ENCODE measurements around the gene ERF.
A peak's percentile ranks its signal among the peaks of the same experiment; 100 is the strongest.

ERF gene

DNA sequence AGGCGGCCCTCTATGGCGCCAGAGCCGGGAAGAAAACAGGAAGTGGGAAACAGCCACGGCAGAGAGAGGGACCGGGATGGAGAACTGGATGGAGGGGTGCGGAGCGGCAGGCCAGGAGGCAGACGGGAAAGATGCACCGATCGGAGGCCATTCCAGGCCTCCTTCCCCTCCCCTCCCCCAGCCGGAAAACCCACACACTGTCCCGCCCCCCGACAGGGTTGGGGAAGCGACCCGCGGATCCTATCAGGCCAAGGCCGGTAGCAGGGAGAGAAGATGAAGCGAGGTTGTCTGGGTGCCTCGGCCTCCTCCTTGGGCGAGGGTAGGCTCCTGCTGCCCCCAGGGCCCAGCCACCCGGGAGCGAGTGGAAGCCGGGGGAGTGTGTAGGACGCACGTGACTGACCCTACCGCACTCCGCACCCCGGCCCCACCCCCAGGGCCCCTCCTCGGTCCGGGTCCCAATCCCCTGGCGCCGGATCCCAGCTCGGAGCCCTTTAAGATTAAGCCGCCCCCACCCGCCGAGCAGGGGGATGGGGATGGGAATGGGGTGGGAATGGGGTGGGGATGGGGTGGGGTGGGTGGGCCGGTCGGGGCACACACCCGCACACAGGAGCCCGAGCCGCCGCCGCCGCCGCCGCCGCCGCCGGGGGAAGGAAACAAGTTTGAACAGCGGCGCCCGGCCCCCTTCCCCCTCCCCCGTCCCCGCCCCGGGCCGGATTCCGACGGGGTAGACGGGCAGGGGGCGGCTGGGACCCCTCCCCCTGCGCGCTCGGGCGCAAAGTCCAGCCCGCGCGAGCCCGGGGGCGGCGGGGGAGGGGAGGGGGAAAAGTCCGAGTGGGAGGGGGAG is 1.5 kb downstream of the ERF start:
- DNase-seq (ENCODE audit: low spot score): peak; percentile 84

DNA sequence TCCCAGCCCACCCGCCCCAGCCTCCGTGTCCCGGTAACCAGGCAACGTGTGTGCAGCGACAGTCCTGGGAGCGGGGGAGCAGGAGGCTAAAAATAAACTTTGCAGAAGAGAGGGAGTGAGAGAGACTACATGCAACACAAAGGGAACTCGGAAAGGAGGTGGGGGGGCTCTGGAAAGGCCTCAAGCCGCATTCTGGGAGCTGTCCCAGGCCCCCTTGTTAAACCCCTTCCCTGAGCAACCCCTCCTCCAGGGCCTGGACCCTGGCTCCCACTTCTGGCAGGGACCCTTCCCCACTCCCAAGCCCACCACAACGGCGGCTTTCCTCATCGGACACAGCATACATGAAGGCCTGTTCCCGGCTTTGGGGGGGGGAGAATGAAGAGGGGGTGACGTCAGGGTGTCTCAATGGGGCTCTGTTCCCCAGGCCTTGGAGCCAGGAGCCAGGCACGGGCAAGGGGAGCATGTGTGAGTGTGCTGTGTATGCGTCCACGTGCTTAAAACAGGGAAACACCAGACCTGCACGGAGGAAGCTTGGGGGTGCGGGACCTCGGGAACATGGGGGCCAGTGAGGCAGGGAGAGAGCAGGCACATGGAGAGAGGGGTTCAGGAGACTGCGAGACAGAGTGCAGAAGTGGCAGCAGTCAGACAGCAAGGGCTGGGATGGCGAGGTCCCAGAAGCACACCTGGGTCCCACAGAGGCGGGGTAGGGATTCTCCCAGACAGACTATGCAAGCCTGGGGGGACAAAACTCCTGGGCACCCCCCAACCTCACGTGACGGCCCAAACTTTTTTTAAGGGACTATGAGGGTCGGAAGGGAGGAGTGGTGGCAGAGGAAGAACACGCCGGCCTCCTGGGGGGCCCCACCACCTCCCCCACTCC is 2.3 kb downstream of the ERF start:
- no peak for DNase-seq (ENCODE audit: low spot score)

DNA sequence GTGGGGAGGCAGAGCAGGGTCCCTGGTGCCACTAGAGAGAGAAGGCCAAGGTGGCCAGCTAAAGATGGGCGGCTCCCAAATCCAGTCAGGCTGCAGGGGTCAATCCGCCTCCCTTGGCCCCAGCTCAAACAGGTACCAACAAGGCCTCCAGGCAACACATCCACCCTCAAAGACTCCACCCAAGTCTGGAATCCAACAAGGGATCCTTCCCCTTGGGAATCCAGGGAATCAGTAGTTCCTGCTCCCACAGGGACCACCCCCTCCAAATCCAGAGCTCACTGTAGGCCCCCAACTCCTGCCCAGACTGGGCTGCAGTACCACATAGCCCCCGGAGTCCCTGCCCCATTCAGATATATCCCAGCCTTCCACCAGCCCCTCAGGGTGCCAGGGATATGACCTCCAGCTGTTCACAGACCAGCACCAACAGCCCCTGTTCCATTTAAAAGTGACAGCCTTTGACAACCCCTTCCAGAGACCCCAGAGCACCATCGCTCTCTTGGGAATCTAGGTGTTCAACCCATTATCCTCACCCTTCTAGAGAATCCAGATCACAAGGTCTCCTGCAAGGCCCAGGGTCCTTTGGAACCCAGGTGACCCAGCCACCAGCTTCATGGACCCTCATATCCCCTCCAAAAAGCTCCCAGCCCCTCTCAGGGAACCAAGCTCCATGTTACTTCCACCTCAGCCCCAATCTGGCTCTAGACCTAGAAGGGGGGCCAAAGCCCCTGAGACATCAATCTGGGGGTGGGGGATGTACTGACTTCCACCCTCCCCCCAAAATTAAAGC is 3.2 kb downstream of the ERF start:
- DNase-seq (ENCODE audit: low spot score): no peak

DNA sequence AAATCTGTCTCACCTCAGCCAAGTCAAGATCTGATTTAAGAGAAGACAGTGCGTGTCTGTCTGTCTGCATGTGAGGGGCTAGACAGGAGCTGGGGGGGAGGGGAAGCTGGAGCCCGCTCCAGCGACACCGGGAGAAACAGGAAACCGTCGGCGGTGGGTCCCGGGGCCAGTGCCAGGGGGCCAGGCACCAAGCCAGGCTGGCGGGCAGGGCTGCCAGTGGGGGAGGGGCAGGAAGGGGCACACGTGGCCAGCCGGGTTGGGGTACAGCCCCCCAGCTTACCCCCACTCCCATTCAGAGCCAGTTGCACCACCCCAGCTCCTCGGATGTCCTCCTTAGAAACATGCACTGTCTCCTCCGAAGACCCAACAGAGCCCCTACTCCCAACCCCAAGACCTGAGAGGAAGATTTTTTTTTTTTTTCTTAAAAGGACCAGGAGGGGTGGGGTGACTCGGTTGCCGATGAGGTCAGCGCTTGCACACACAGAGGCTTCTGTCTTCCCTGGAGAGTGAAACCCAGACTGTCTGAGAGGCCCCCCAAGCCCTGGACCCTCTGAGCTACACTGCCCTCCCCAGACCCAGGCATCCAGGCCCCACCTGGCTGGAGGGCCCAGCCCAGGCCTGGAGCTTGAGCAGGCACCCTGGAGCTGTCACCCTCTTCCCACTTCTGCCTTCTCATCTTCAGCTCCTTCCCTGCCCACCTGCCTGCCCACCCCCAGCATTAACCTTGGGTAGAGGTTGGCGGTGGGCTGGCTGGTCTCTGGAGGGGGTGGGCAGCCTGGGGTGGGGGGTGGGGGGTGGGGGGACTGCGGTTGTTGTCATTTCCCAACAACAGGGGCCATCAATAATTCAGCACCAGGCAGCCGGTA is 4.0 kb downstream of the ERF start:
- no peak for DNase-seq (ENCODE audit: low spot score)

DNA sequence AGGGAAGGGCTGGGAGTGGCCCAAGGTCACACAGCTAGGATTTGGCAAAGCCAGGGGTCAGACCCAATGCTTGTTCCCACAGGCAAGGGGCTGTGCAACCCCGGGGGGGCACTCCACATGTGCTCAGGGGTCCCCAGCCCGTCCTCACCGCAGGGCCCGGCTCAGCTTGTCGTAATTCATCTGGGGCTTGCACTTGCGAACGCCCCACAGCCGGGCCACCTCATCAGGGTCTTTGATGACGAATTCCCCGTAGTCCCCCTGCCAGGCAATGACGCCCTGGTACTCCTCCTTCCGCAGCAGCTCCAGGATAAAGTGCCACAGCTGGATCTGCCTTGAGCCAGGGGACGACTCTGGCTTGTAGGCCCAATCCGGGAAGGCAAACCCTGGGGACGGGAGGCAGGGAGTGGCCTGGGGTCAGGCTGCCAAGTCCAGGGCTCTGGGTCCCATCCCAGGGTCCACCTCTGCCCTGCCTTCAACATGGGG is 4.7 kb downstream of the ERF start:
- DNase-seq (ENCODE audit: low spot score): no peak

DNA sequence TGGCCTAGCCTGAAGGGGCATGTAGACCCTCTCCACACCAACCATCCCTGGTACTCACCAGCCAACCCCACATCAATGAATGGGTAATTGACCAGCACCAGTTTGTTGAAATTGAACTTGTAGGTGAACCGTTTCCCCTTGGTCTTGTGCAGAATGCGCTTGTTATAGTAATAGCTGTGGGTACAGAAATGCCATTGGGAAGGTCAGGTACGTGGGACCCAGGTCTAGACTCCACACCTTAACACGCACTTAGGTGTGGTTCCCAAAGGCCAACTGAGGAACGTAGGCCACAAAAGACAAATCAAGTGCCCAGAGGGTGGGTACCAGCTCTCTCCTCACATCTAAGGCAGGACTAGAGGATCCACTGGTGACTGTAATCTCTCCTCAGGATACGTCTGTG is 5.2 kb downstream of the ERF start:
- DNase-seq (ENCODE audit: low spot score): no peak

DNA sequence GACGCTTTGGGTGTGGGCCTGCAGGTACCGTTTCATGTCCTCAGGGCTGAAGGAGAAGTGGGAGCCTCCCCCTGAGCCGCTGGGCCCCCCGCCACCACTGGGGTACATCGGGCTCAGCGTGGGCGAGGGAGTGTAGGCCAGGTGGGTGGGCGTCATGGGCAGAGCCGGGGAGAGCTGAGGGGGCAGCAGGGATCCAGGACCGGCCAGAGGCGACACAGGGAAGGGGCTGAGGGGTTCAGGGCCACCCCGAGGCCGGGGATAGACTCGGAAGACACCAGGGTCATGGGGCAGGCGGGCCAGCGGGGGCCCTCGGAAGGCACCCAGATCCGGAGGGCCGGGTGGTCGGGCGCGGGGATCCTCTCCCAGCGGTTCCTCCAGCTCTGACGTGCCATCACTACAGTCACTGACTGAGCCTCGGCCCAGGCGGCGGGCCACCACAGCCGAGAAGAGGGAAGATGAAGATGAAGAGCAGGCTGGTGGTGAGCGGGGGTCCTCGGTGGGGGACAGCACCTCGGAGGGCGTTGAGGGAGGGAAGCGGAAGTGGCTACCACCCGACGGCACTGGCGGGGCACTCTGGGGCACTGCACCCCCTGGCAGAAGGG is 5.7 kb downstream of the ERF start:
- no peak for DNase-seq (ENCODE audit: low spot score)

DNA sequence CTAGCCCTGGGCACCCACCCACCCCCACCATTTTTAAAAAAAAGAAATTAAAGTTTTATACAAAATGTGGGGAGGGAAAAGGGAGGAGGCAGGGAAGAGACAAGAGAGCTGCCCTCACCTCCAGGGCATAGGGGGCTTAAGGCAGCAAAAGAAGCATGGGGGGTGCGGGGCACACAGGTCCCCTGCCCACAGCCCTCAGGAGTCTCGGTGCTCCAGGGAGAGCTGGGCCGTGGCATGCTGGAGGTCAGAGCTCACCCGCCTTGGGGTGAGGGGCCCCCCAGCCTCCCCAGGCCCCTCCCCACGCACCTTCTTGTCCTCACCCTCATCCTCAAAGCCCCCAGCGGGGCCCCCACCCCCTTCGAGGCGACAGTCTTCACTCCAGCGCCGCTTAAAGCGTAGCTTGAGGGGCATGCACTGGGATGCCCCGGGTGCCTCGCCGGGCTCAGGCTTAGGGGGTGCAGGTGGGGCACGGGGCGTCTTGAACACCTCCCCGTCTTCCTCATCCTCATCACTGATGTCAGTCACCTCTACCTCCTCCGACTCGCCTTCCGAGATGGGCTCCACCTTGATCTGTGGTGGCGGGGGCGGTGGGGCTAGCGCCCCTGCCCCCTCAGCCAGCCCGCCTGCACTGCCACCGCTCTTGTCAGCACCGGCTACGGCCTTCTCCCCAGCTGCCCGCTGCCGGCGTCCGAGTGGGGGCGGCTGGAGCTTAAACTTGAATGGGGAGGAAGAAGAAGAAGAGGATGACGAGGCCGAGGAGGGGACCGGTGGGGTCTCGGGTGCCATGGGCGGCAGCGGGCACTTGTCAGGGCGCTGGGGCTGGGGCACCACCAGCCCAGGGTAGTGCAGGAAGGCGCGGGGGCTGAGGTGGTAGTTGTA is 6.4 kb downstream of the ERF start:
- no peak for DNase-seq (ENCODE audit: low spot score)

DNA sequence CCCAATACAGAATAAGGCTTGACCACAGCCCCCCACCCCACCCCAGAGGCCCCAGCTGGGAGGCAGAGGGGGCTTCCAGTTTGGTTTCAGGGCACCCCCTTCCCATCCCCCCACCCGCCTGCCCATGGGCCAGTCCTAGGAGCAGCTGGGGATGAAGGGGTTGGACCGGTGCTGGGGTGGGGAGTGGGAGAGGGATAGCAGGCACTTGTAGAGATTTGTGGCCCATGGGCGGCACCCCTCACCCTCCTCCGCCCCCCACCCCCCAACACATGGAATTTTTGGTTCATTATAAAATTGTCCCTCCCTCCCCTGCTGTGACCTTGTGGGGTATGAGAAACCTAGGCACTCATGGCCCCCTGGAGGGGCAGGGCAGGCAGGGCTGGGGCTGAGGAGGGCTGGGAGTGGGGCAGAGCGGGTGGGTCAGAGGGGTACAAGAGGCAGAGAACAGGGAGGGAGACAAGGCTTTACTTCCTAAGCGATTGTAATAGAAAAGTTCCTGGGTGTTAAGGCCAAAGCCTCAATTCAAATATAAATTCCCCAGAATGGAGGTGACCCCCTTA is 7.2 kb downstream of the ERF start:
- DNase-seq (ENCODE audit: low spot score): no peak

DNA sequence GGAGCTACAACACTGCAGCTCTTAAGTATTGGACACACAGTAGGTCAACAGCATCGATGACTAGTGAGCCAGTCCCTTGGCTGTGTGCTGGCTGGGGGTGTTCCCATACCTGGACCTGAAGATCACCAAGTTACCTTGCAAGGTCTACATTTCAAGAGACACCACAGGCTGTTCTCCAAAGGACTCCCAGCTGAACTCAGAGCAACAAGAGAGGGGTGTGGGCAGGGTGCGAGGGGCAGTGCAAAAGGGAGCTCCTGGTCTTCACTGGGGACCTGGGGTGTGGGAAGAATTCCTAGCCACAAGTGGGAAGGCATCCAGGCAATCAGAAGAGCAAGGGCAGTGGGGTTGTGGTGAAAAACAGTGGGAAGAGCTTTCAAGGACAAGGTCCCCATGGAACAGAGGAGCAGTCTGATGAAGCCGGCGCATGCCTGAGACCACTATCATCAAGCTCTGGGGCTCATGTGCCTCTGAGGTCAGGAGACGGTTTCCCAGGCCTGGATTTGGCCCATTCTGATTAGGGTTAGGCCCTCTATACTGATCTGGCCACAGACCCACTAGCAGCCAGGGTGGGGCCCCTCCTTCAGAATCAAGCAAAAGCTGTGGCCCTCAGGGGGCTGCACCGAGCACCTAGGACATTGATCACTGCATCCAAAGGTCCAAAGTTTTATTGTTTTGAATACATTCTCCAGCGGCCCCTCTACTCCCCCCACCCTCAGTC is 7.8 kb downstream of the ERF start:
- DNase-seq (ENCODE audit: low spot score): no peak

DNA sequence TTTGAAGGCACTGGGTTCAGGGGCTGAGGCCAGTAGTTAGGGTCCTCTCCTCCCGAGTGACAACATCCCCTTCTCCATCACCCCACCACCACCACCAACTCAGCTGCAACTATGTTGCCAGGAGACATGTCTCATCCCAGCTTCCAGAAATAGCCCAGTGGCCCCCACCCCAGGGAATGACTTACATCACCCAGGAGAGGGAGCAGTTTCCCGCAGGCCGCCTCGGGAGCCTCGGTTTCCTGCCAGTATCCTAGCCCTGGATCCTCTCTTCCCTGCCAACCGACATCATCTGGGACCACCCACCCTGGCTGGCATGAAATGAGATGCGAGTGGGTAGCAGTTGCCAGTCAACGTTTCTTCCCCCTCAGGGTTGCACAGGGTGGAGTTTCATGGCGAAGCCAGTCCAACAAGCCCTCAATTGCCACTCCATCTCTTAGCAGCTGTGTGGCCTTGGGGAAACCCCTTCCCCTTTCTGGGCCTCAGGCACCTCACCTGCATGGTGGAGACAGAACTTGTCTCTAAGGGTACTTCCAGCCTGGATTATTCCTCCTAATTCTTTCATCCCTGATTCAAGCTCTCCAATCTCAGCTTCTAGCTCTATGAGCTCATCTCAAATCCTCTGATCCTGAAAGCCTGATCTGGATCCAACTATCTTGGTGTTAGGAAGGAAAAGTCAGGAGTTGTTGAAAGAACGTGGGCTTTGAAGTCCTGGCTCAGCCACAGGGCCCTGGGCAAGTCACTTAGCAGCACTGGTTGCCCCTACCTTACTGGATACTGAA is 8.6 kb downstream of the ERF start:
- peak; percentile 74 for DNase-seq (ENCODE audit: low spot score)

DNA sequence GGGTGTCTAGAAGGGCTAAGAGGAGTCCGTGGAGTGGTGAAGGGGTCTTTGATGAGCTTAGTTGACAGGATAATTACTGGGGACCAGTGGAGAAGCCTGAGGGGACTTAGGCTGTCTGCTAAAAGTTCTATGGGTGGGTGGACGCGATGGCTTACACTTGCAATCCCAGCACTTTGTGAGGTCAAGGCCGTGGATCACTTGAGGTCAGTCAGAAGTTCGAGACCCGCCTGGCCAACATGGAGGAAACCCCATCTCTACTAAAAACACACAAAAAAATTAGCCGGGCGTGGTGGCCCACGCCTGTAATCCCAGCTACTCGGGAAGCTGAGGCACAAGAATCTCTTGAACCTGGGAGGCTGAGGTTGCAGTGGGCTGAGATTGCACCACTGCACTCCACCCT is 9.7 kb downstream of the ERF start:
- DNase-seq (ENCODE audit: low spot score): no peak

DNA sequence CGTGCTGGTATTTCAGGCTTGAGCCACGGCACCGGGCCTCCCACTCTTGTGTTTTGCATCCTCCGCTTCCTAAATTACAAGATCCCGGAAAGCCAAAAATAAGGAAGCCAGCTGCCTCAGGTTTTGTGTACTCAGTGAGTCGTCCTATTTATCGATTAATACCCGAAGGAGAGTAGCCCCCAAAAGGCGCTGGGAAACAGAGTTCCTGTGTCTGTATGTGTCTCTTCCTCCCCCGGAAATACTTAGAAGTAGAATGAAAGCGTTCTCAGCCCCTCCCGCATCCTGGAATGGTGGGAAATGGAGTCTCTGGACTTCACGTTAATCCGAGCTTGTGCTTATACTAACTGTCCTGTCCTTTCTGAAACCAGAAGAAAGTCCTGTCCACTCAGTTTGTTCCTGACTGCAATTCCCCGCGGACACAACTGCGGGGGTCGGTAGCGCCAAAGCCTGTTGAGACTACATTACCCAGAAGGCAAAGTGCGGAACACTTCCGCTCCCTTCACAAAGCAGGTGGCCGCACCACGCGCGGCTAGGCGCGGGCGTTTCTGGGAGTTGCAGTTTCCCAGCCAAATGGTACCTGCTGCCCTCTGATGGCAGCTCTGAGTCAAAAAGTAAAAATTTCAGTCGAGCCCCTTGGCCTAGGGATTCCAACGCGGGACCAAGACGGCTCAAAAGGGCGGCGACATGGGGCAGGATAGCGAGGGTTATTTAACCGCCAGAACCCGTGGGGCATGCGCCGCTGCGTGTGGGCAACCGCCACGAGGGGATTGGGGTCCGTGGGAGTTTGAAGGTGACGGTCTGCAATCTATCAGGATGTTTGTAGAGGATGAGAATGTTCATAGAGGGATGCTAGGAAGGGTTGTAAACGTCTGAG is 10.3 kb downstream of the ERF start:
- DNase-seq (ENCODE audit: low spot score): peak; percentile 85

DNA sequence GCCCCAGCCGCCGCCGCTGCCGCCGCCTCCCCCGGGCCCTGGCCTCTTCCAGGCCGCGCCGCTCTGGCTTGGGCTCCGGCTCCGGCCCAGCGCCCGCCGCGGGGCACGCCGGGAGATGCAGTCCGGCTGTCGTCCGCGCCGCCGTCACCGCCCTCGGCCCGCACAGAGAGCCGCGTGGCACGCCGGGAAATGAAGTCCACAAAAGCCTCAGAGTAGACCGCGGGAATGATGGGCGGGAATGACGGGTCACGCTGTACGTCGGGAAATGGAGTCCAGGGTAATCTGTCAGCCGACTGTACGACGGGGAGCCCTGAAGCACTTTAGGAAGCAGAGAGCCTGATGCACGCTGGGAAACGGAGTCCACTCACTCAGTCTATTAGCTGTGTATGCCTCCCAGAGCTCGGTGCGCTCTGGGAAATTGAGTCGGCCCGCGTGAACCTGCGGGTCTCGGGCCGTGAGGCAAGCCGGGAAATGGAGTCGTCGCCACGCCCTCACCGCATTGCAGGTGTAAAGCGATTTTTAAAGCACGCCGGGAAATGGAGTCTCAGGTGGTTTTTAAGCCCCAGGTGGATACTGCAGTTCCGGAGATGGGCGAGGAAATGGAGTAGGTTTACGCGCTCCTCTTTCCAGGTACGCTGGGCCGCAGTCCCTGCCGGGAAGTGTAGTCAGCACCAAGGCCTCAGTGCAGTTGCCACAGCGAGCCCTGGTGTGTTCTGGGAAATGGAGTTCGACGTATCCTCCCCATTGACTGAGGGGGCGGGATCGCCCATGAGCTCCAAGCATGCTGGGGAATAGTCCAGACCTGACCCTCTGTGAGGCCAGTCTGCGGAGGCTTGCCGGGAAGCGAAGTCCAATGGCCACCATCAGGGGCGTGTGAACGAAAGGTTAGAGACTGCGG is 12.2 kb downstream of the ERF start, which contains the start of gene GSK3A:
TSS of gene GSK3A (minus strand) at position 91 of the 898 bp plus-strand sequence. CDS start 137 bp downstream, outside the sequence.
- peak; percentile 92 for DNase-seq (ENCODE audit: low spot score)

DNA sequence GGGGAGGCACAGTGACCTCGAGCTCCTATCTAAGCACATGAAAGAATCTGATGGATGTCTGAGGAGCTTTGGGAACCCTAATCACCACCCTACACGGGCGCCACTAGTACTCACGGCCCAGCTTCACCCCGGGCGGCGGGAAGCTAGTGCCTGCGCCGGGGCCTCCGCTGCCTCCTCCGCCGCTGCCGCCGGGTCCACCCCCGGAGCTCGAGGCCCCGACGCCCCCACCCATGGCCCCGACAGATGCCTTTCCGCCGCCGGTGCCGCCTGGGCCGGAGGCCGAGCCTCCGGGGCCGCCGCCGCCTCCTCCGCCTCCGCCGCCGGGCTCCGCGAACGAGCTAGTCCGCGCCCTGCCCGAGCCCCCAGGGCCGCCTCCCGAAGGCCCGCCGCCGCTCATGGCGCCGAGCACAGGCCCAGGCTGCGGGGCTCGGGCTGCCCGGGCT is 12.8 kb downstream of the ERF start:
- DNase-seq (ENCODE audit: low spot score): no peak

DNA sequence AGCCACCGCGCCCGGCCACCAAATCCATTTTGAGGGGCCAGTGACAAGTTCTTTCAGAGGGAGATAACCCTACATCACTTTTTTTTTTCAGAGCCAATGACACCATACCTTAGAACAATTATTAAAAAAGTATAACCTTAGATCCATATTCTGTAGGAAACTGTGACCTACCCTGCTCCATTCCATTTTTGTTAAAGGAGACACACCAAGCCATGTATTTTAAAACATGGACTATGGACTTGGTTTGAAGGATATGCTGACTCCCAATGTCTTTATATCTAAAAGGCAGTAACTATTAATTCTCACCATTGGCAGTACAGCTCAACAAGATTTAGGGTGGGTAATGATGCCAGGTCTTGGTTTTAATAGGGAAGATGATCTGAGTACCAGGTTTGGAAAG is 13.6 kb downstream of the ERF start:
- DNase-seq (ENCODE audit: low spot score): no peak

Data from D341Med (cell line).